Stimulated activated naive CD8-positive, alpha-beta T cell treated with anti-CD3 and anti-CD28 coated beads, Interleukin-15, amount 100 ng/mL, for 72 hours (primary cell): ENCODE data around the gene ABCB1.

Experiments used
- ATAC-seq: fragments of 150-1000 bp; cut with Tn5 transposase; 2 replicates; pipeline ENCODE4 v1.10.0; 2021; ENCODE audit warnings: mild to moderate bottlenecking, moderate library complexity
- DNase-seq, 2 donors: peaks; one replicate each; pipeline ENCODE4 v3.0.0; 2021 to 2022
- H3K27ac Mint-ChIP-seq, 2 donors: one replicate each; pipeline ENCODE4 v1.8.0; 2022; ENCODE audit warnings: mild to moderate bottlenecking in 2 of 2, mixed read lengths in 2 of 2, moderate library complexity in 2 of 2
- H3K27me3 Mint-ChIP-seq: one replicate; pipeline ENCODE4 v1.8.0; 2022; ENCODE audit warnings: mixed read lengths
- H3K4me1 Mint-ChIP-seq: one replicate; pipeline ENCODE4 v1.8.0; 2022; ENCODE audit warnings: mild to moderate bottlenecking, mixed read lengths
- H3K4me3 Mint-ChIP-seq, 2 donors: one replicate each; pipeline ENCODE4 v1.8.0; 2022; ENCODE audit warnings: mild to moderate bottlenecking in 2 of 2, mixed read lengths in 2 of 2, moderate library complexity in 1 of 2
- H3K9me3 Mint-ChIP-seq, 2 donors: one replicate each; pipeline ENCODE4 v1.8.0; 2022; ENCODE audit warnings: mixed read lengths in 2 of 2

ABCB1 gene

DNA sequence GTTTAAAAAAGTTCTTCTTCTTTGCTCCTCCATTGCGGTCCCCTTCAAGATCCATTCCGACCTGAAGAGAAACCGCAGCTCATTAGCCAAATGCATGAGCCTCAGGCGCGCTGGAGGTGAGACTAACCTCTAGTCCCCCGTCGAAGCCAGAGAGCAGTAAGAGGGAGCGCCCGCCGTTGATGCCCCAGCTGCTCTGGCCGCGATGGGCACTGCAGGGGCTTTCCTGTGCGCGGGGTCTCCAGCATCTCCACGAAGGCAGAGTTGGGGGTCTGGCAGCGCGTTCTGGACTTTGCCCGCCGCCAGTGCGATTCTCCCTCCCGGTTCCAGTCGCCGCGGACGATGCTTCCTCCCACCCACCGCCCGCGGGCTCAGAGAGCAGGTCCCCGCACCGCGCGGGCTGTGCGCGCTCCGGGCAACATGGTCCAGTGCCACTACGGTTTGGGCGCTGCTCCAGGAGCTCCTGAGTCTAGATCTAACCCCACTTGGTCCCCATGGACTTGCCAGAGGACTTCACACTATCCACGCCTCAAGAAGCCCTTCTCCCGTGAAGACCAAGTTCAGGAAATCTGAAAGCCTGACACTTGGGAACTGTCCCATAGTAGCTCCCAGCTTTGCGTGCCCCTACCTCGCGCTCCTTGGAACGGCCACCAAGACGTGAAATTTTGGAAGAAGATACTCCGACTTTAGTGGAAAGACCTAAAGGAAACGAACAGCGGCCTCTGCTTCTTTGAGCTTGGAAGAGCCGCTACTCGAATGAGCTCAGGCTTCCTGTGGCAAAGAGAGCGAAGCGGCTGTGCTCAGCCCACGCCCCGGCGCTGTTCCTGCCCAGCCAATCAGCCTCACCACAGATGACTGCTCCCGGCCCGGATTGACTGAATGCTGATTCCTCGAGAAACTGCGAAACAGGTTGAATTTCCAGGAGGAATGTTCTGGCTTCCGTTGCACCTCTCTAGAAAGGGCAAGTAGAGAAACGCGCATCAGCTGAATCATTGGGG is at the start of gene ABCB1:
TSS of gene ABCB1 (minus strand) at position 755 of the 995 bp plus-strand sequence. CDS start at position 55, 700 bp downstream.
- peaks cover 30% of the 10 kb centered on the region for H3K4me1 Mint-ChIP-seq
- peaks cover 11% of the 10 kb centered on the region for H3K27me3 Mint-ChIP-seq
- peak within 1 kb of the TSS; percentile 95 to 96 for H3K27ac Mint-ChIP-seq
- ATAC-seq = peak; percentile 91
- peak; percentile 55 for DNase-seq
- H3K9me3 Mint-ChIP-seq = no peaks in the 10 kb centered on the region
- H3K4me3 Mint-ChIP-seq = peak within 1 kb of the TSS; percentile 85 to 96

- ATAC-seq (no peak), DNase-seq (no peak)
- Mint-ChIP-seq H3K27ac (no peak overlapping the region), H3K4me1 (no peaks in the 10 kb centered on the region), H3K27me3 (no peaks in the 10 kb centered on the region), H3K9me3 (no peaks in the 10 kb centered on the region), H3K4me3 (no peak overlapping the region)
Observed at GRCh38 chr7:87648316-87648715, 47.6 kb upstream of the ABCB1 start.

- Mint-ChIP-seq H3K27ac (no peak overlapping the region), H3K4me1 (no peaks in the 10 kb centered on the region), H3K27me3 (no peaks in the 10 kb centered on the region), H3K9me3 (no peaks in the 10 kb centered on the region), H3K4me3 (no peak overlapping the region)
- DNase-seq (no peak), ATAC-seq (no peak)
Observed at GRCh38 chr7:87645446-87645845, 44.8 kb upstream of the ABCB1 start.

- Mint-ChIP-seq H3K4me1 (no peaks in the 10 kb centered on the region), H3K27me3 (no peaks in the 10 kb centered on the region), H3K27ac (no peak overlapping the region), H3K9me3 (peaks cover 4 to 11% of the 10 kb centered on the region in 2 donors), H3K4me3 (no peak overlapping the region)
- no peak for DNase-seq
- ATAC-seq = no peak
Observed at GRCh38 chr7:87635921-87636320, 35.2 kb upstream of the ABCB1 start.

- DNase-seq (peak; percentile 26 to 48), ATAC-seq (peak; percentile 47)
- Mint-ChIP-seq H3K27me3 (peaks cover 8% of the 10 kb centered on the region), H3K27ac (peak overlapping the region in 1 of 2 donors; percentile 54), H3K9me3 (no peaks in the 10 kb centered on the region), H3K4me1 (peaks cover 12% of the 10 kb centered on the region), H3K4me3 (peak overlapping the region; percentile 80 to 83)
Observed at GRCh38 chr7:87628780-87629569, 28.3 kb upstream of the ABCB1 start.

DNA sequence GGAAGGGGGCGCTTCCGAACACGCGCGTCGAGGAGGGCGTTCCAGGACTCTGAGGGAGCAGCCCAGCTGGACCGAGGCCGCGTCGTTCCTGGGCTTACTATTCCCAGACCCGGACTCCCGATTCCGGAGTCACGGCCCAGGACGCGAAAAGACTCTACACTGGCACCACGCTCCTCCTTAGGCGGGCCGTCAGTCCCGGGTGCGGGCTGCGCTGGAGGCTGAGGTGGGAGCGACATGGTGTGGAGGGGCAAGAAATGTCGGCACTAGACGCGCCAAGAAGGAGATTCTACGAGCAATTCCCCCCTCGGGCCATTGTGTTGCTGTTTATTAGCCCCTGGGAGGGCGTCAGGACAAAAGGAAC is 26.9 kb upstream of the ABCB1 start:
- Mint-ChIP-seq H3K9me3 (no peaks in the 10 kb centered on the region), H3K27ac (peak overlapping the region; percentile 57 to 80), H3K4me3 (peak overlapping the region; percentile 80 to 83), H3K27me3 (peaks cover 8% of the 10 kb centered on the region), H3K4me1 (peaks cover 12% of the 10 kb centered on the region)
- DNase-seq = no peak
- ATAC-seq = peak; percentile 52

GRCh38 chr7:87625101-87625500 is 24.4 kb upstream of the ABCB1 start:
- Mint-ChIP-seq H3K27ac (no peak overlapping the region), H3K4me1 (peaks cover 12% of the 10 kb centered on the region), H3K4me3 (no peak overlapping the region), H3K27me3 (peaks cover 8% of the 10 kb centered on the region), H3K9me3 (no peaks in the 10 kb centered on the region)
- DNase-seq = no peak
- ATAC-seq = no peak

GRCh38 chr7:87624628-87625027 is 23.9 kb upstream of the ABCB1 start:
- no peaks in the 10 kb centered on the region for H3K9me3 Mint-ChIP-seq
- peaks cover 12% of the 10 kb centered on the region for H3K4me1 Mint-ChIP-seq
- H3K4me3 Mint-ChIP-seq = no peak overlapping the region
- H3K27ac Mint-ChIP-seq = no peak overlapping the region
- no peak for DNase-seq
- no peak for ATAC-seq
- H3K27me3 Mint-ChIP-seq = peaks cover 8% of the 10 kb centered on the region

GRCh38 chr7:87615197-87615596 is 14.5 kb upstream of the ABCB1 start:
- ATAC-seq (no peak), DNase-seq (no peak)
- no peak overlapping the region for H3K4me3 Mint-ChIP-seq
- H3K4me1 Mint-ChIP-seq = no peaks in the 10 kb centered on the region
- peaks cover 12% of the 10 kb centered on the region for H3K27me3 Mint-ChIP-seq
- H3K27ac Mint-ChIP-seq = peak overlapping the region in 1 of 2 donors; percentile 53
- H3K9me3 Mint-ChIP-seq = no peaks in the 10 kb centered on the region

GRCh38 chr7:87609916-87610315 is 9.2 kb upstream of the ABCB1 start:
- Mint-ChIP-seq H3K4me3 (no peak overlapping the region), H3K27ac (no peak overlapping the region), H3K4me1 (no peaks in the 10 kb centered on the region), H3K9me3 (no peaks in the 10 kb centered on the region), H3K27me3 (peaks cover 13% of the 10 kb centered on the region)
- ATAC-seq = no peak
- DNase-seq = no peak

DNA sequence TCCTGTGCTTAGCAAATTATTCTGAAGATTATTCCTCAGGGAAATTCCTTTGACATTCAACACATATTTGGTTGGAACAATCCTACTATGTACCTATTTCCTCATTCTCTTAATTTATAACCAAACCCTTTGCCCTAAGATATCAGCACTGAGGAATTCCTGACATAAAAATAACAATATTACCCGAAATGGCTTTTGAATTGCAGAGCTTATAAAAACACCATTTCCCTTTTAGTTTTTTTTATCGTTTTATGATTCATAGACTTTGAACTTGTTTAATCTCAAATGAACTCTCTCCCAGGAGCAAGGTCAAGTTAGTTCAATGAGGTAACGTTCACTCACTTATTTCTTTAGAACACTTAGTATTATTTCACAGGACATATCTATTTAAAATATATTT is 7.7 kb upstream of the ABCB1 start:
- ATAC-seq (no peak), DNase-seq (no peak)
- Mint-ChIP-seq H3K4me3 (no peak overlapping the region), H3K27ac (no peak overlapping the region), H3K9me3 (no peaks in the 10 kb centered on the region), H3K27me3 (peaks cover 8% of the 10 kb centered on the region), H3K4me1 (no peaks in the 10 kb centered on the region)

DNA sequence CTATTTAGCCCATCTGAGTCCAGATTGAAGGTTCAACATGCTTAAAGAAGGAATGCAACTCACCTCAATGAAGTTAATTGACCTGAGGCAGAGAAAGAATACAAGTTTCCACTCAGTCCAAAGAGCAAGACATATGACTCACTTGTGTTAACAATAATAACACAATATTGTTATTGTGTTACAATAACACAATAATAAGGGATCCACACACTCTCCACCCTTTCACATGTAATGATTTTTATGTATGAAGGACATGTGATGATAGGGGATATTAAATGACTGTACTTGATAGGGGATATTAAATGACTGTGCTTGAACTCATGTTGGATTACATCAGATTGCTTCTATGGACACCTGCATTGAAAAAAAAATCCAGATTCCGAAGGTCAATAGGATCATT is 3.6 kb upstream of the ABCB1 start:
- Mint-ChIP-seq H3K9me3 (no peaks in the 10 kb centered on the region), H3K27me3 (peaks cover 14% of the 10 kb centered on the region), H3K4me1 (peaks cover 11% of the 10 kb centered on the region), H3K27ac (no peak overlapping the region), H3K4me3 (no peak overlapping the region)
- ATAC-seq (no peak), DNase-seq (no peak)

DNA sequence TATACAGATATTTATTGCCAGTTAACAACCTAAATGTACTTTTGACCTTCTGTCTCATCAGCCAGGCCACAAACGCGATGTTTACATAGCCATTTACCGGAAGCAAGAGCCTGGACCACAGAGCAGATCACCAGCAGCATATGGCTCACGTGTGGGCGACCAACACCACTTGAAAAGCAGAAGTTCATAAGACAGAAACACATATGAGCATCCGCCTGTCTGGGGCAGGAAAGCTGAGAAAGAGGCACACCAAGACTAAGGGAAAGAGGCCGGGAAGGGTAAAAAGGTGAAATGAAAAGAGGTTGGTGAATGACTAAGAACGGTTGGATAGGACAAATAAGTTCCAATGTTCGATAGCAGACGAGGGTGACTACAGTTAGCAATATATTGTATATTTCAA is 1.3 kb downstream of the ABCB1 start:
- Mint-ChIP-seq H3K4me1 (peaks cover 30% of the 10 kb centered on the region), H3K27me3 (peaks cover 6% of the 10 kb centered on the region), H3K9me3 (no peaks in the 10 kb centered on the region), H3K4me3 (peak overlapping the region; percentile 68 to 85), H3K27ac (peak overlapping the region; percentile 53 to 66)
- ATAC-seq (peak; percentile 79), DNase-seq (peak; percentile 61 to 72)

DNA sequence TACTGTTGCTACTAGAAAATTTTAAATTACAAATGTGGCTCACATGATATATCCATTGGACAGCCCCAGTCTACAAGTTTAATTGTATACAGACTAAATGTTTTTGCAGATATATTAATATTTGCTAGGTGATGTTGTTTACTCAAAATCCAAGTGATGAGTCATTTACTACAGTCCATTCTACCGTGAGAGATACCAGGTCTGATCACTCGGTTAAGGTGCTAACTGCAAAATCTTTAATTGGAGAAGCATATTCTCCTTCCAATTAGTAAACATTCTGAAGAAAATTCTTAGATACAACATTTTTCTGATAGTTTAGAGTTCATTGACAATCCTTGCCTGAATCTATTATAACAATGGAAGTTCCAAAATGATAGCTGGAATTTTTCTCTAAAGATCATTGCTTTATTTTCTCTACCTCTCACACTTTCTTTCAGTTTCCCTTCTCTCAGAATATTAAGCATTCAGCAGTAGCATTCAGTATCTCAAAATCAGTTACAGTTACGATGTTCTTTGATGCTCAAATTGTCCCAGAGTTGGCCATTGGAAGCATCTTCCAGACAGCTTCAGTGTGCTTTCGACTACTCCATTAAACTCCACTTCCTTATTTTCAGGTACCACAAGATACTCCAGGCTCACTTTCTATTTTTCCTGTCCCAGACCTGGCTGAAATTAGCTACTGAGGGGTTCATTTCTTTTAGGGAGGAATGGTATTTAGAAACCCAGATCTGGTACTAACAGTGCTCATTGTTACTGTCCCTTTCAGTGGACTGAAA is 2.3 kb downstream of the ABCB1 start:
- peak overlapping the region; percentile 68 to 74 for H3K4me3 Mint-ChIP-seq
- H3K9me3 Mint-ChIP-seq = no peaks in the 10 kb centered on the region
- peaks cover 30% of the 10 kb centered on the region for H3K4me1 Mint-ChIP-seq
- H3K27ac Mint-ChIP-seq = peak overlapping the region; percentile 30 to 66
- ATAC-seq (no peak), DNase-seq (no peak)
- H3K27me3 Mint-ChIP-seq = peaks cover 6% of the 10 kb centered on the region

DNA sequence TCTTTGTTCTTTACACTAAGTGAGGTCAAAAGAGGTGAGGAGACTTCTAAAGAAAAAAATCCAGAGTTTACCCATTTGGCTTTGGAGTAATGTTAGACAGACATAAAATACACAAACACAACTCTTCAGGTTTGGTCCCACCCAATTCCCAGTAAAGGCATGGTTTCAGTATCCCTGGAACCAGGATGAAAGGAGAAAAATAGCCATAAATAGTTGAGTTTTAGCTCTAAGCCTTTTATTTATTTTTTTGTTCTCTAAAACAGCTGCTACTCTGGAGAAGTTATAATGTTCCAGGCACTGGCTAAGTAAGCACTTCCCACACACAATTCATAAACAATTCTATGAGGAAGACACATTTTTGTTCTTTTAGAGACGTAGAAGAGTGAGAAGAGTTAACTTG is 4.0 kb downstream of the ABCB1 start:
- ATAC-seq (no peak), DNase-seq (no peak)
- Mint-ChIP-seq H3K4me3 (no peak overlapping the region), H3K9me3 (no peaks in the 10 kb centered on the region), H3K4me1 (peaks cover 28% of the 10 kb centered on the region), H3K27me3 (no peaks in the 10 kb centered on the region), H3K27ac (no peak overlapping the region)
